ENCODE measurements around the gene CACNA1C. TPM values are rescaled to one million over a fixed set of nuclear protein-coding genes. Genes with fewer than 3 reads are reported as not detected.

Gene CACNA1C
- total and polyA plus RNA-seq, 10 of the 15 experiments (the other 5 are each of a cell fraction or from before 2014, with no cell fraction given) = under 0.01 to 0.15 (median 0.09) TPM; not detected in 5

- TF ChIP-seq ZBTB40 (IDR thresholded peaks at IDR 0.05; ENCODE audit: borderline replicate concordance) (no peak), SRF (IDR thresholded peaks at IDR 0.05; ENCODE audit: low read depth in 2 of 2, low read length in 2 of 2) (no peak), ZBTB33 (IDR thresholded peaks at IDR 0.05) (no peak), FOS (IDR thresholded peaks at IDR 0.05; ENCODE audit: borderline replicate concordance, extremely low read depth, insufficient read length) (no peak)
Observed at GRCh38 chr12:2147335-2147734, 94.5 kb downstream of the CACNA1C start (continued).

- no peak overlapping the region for H3K27ac ChIP-seq (ENCODE audit: control insufficient read depth, insufficient read depth)
- WGBS (ENCODE audit: insufficient coverage, insufficient replicate concordance, low lambda C conversion rate, missing lambda C conversion rate) = 72% methylated on average over 3 of the region's 3 CpGs
- RAD21 ChIA-PET (ENCODE audit: unreplicated experiment) = no interaction called here
- peaks cover 10% of the 10 kb centered on the region; the same call in 1 of the 2 replicates for H3K4me1 ChIP-seq (ENCODE audit: control insufficient read depth, insufficient read depth, low read length)
- H3K4me2 ChIP-seq (ENCODE audit: control insufficient read depth, insufficient read depth) = no peak overlapping the region
- no peak overlapping the region for H3K9ac ChIP-seq (ENCODE audit: control insufficient read depth, insufficient read depth, low read length)
- TF ChIP-seq CTCF (IDR thresholded peaks at IDR 0.05 in 2 of 3, conservative IDR thresholded peaks at IDR 0.05 in 1 of 3; ENCODE audit: control insufficient read depth in 2 of 3, extremely low read depth in 1 of 3, insufficient read depth in 1 of 3, low read depth in 3 of 3, low read length in 3 of 3) (no peak), MYC (IDR thresholded peaks at IDR 0.05; ENCODE audit: insufficient read depth, insufficient read length, insufficient replicate concordance, low read length, severe bottlenecking) (no peak), CREM (IDR thresholded peaks at IDR 0.05; ENCODE audit: low read depth) (no peak)
- CTCF ChIA-PET = interaction anchor here (0.6 kb wide), 1 partner anchor 69 kb away, joined by 3 read pairs; no protein-coding TSS in a partner anchor
- no peak overlapping the region for H3K4me3 ChIP-seq
- no peak overlapping the region for H2AFZ ChIP-seq (ENCODE audit: control insufficient read depth, low read depth, low read length)
- FAIRE-seq (no peak), ATAC-seq (no peak), DNase-seq (ENCODE audit: low read depth, low spot score) (no peak)
- intact Hi-C loops (cut with micrococcal nuclease; ENCODE audit: unreplicated experiment) (no loop called here), in situ Hi-C loops (cut with MboI) (no loop called here)
- no peaks in the 10 kb centered on the region for H4K20me1 ChIP-seq (ENCODE audit: control insufficient read depth, insufficient read depth)
- no TSS peak for BruUV-seq (replicated peaks)
- no peaks in the 10 kb centered on the region for H3K36me3 ChIP-seq (ENCODE audit: control insufficient read depth in 2 of 2, insufficient read depth in 2 of 2, low read length in 1 of 2)
- SMC1A ChIA-PET (ENCODE audit: uncharacterized antibody, unreplicated experiment) = no interaction called here
- peaks cover 1 to 2% of the 10 kb centered on the region in 2 experiments; a peak in 3 of 4 replicates for H3K27me3 ChIP-seq (replicated peaks in 1 of 2; ENCODE audit: control insufficient read depth in 2 of 2, insufficient read depth in 2 of 2, low read length in 1 of 2)
- no peaks in the 10 kb centered on the region for H3K79me2 ChIP-seq (ENCODE audit: control insufficient read depth, insufficient read depth, low read length)
- H3K9me3 ChIP-seq (replicated peaks; ENCODE audit: control insufficient read depth, insufficient read depth, low read length) = no peaks in the 10 kb centered on the region; the same call in 2 of the 3 replicates
- POLR2A ChIA-PET = no interaction called here
Observed at GRCh38 chr12:2149091-2149490, 96.3 kb downstream of the CACNA1C start.

All from GM12878 (cell line).